ENCODE results near the gene LINS1. TPM values are rescaled to one million over a fixed set of nuclear protein-coding genes. Genes with fewer than 3 reads are reported as not detected.

LINS1 gene
- total RNA-seq, 1 donor from 2014 or later, result 18.7 TPM

Other genes starting within 250 kb of the LINS1 start
- not detected for gene CERS3, start 73.2 kb downstream of the LINS1 start, total RNA-seq
- gene ASB7, start 405 bp upstream of the LINS1 start, total RNA-seq, result 12.0 TPM

Data from ureter (tissue), 1 donor.